CD8-positive, alpha-beta memory T cell (primary cell): ENCODE measurements around the gene PSAPL1. TPM values are rescaled to one million over a fixed set of nuclear protein-coding genes. Genes with fewer than 3 reads are reported as not detected.

ENCODE experiments used
- CTCF ChIA-PET: fragments of 350-600 bp; sonication (Branson Sonifier 250); formaldehyde crosslinking; loops from one replicate; lab custom pipeline; 2021; ENCODE audit warnings: antibody characterized with exemption; lab: Charles Lee
- POLR2A ChIA-PET: fragments of 350-600 bp; sonication (Branson Sonifier 250); formaldehyde crosslinking; loops from one replicate; lab custom pipeline; 2021; ENCODE audit warnings: antibody characterized with exemption; lab: Charles Lee
- DNase-seq, 5 donors: peaks; one replicate each; pipeline versions ENCODE4 v3.0.0 to v3.0.0-alpha.2; 2020 to 2022; ENCODE audit warnings: mixed read lengths in 1 of 5
- H3K27ac ChIP-seq: one replicate; pipeline ENCODE4 v1.7.0; 2013; ENCODE audit warnings: low read depth, mild to moderate bottlenecking, low read length, moderate library complexity
- H3K27me3 ChIP-seq: 2 replicates; pipeline ENCODE4 v1.7.0; 2013; ENCODE audit warnings: low read length, mild to moderate bottlenecking; ENCODE audit not compliant: insufficient read depth, poor library complexity, severe bottlenecking
- H3K36me3 ChIP-seq: 2 replicates; pipeline ENCODE4 v1.7.0; 2013; ENCODE audit warnings: mild to moderate bottlenecking, low read length, moderate library complexity; ENCODE audit not compliant: insufficient read depth
- H3K4me1 ChIP-seq: 2 replicates; pipeline ENCODE4 v1.7.0; 2013; ENCODE audit warnings: mild to moderate bottlenecking, low read length, moderate library complexity; ENCODE audit not compliant: insufficient read depth
- H3K4me3 ChIP-seq: 2 replicates; pipeline ENCODE4 v1.7.0; 2013; ENCODE audit warnings: mild to moderate bottlenecking, low read length
- H3K9me3 ChIP-seq: 2 replicates; pipeline ENCODE4 v1.7.0; 2013; ENCODE audit warnings: mild to moderate bottlenecking, low read length
- H3K27ac Mint-ChIP-seq, 8 donors: one replicate each; pipeline ENCODE4 v1.8.0; 2020 to 2021; ENCODE audit warnings: mixed read lengths in 8 of 8, mild to moderate bottlenecking in 6 of 8, inconsistent platforms in 3 of 8, moderate library complexity in 3 of 8
- H3K27me3 Mint-ChIP-seq, 2 donors: one replicate each; pipeline ENCODE4 v1.8.0; 2020 to 2021; ENCODE audit warnings: mixed read lengths in 2 of 2, mild to moderate bottlenecking in 1 of 2, moderate library complexity in 1 of 2
- H3K36me3 Mint-ChIP-seq, 3 donors: one replicate each; pipeline ENCODE4 v1.8.0; 2020 to 2021; ENCODE audit warnings: mixed read lengths in 3 of 3, inconsistent platforms in 1 of 3, mild to moderate bottlenecking in 1 of 3
- H3K4me1 Mint-ChIP-seq, 3 donors: one replicate each; pipeline ENCODE4 v1.8.0; 2020 to 2021; ENCODE audit warnings: mixed read lengths in 3 of 3, inconsistent platforms in 1 of 3, mild to moderate bottlenecking in 1 of 3
- H3K4me3 Mint-ChIP-seq, 7 donors: one replicate each; pipeline ENCODE4 v1.8.0; 2020 to 2021; ENCODE audit warnings: mixed read lengths in 7 of 7, mild to moderate bottlenecking in 6 of 7, moderate library complexity in 4 of 7, inconsistent platforms in 2 of 7
- H3K9me3 Mint-ChIP-seq, 5 donors: one replicate each; pipeline ENCODE4 v1.8.0; 2020 to 2022; ENCODE audit warnings: mixed read lengths in 5 of 5, mild to moderate bottlenecking in 3 of 5, moderate library complexity in 2 of 5, inconsistent platforms in 1 of 5
- polyA plus RNA-seq: library from polyadenylated mRNA; unstranded; fragments of 300-500 nt; fragmentation: Illumina TruSeq; gene quantifications from one replicate; pipeline ENCODE4 v1.2.3, GENCODE V29; 2021
- total RNA-seq, 2 experiments: library from RNA; stranded (reverse); gene quantifications; one replicate each; pipeline ENCODE4 v1.2.3, GENCODE V29; 2021

The PSAPL1 gene
- total and polyA plus RNA-seq, 3 experiments from 2014 or later = not detected

GRCh38 chr4:7464259-7464655, 29.5 kb upstream of the PSAPL1 start:
- DNase-seq = no peak
- POLR2A ChIA-PET = no interaction called here
- H3K36me3 ChIP-seq = no peaks in the 10 kb centered on the region
- no peaks in the 10 kb centered on the region for H3K4me1 Mint-ChIP-seq
- no peak overlapping the region for H3K27ac ChIP-seq
- H3K27ac Mint-ChIP-seq = no peak overlapping the region
- no peak overlapping the region for H3K4me3 ChIP-seq
- peak overlapping the region in 1 of 7 donors; percentile 42 for H3K4me3 Mint-ChIP-seq
- no peaks in the 10 kb centered on the region for H3K36me3 Mint-ChIP-seq
- no peaks in the 10 kb centered on the region for H3K27me3 ChIP-seq
- peaks cover 0 to 2% (median 0%) of the 10 kb centered on the region in 5 donors for H3K9me3 Mint-ChIP-seq
- H3K4me1 ChIP-seq = no peaks in the 10 kb centered on the region
- H3K27me3 Mint-ChIP-seq = peaks cover 6 to 9% of the 10 kb centered on the region in 2 donors
- no peaks in the 10 kb centered on the region for H3K9me3 ChIP-seq
- CTCF ChIA-PET = no interaction called here

- no peak for DNase-seq
- H3K36me3 ChIP-seq = no peaks in the 10 kb centered on the region
- H3K4me3 ChIP-seq = no peak overlapping the region
- POLR2A ChIA-PET = no interaction called here
- CTCF ChIA-PET = no interaction called here
- no peaks in the 10 kb centered on the region for H3K4me1 ChIP-seq
- Mint-ChIP-seq H3K9me3 (peaks cover 0 to 2% (median 0%) of the 10 kb centered on the region in 5 donors), H3K4me3 (no peak overlapping the region), H3K4me1 (no peaks in the 10 kb centered on the region), H3K27me3 (peaks cover 6 to 9% of the 10 kb centered on the region in 2 donors), H3K36me3 (no peaks in the 10 kb centered on the region), H3K27ac (no peak overlapping the region)
- no peak overlapping the region for H3K27ac ChIP-seq
- H3K27me3 ChIP-seq = no peaks in the 10 kb centered on the region
- H3K9me3 ChIP-seq = no peaks in the 10 kb centered on the region
Measured at GRCh38 chr4:7463566-7464258, 29.0 kb upstream of the PSAPL1 start.

GRCh38 chr4:7462509-7462971, 27.8 kb upstream of the PSAPL1 start:
- H3K27me3 ChIP-seq = no peaks in the 10 kb centered on the region
- H3K4me3 ChIP-seq = no peak overlapping the region
- H3K27ac Mint-ChIP-seq = peak overlapping the region in 1 of 8 donors; percentile 83
- no peaks in the 10 kb centered on the region for H3K4me1 Mint-ChIP-seq
- ChIA-PET CTCF (no interaction called here), POLR2A (no interaction called here)
- no peaks in the 10 kb centered on the region for H3K9me3 ChIP-seq
- peaks cover 9 to 11% of the 10 kb centered on the region in 2 donors for H3K27me3 Mint-ChIP-seq
- no peaks in the 10 kb centered on the region for H3K4me1 ChIP-seq
- no peak for DNase-seq
- H3K36me3 Mint-ChIP-seq = no peaks in the 10 kb centered on the region
- H3K9me3 Mint-ChIP-seq = peaks cover 0 to 2% (median 0%) of the 10 kb centered on the region in 5 donors
- no peak overlapping the region for H3K4me3 Mint-ChIP-seq
- H3K27ac ChIP-seq = no peak overlapping the region
- H3K36me3 ChIP-seq = no peaks in the 10 kb centered on the region

- Mint-ChIP-seq H3K27ac (no peak overlapping the region), H3K27me3 (peaks cover 5 to 11% of the 10 kb centered on the region in 2 donors), H3K36me3 (no peaks in the 10 kb centered on the region), H3K4me3 (no peak overlapping the region), H3K4me1 (no peaks in the 10 kb centered on the region), H3K9me3 (peaks cover 0 to 2% (median 0%) of the 10 kb centered on the region in 5 donors)
- Histone ChIP-seq H3K4me3 (no peak overlapping the region), H3K4me1 (no peaks in the 10 kb centered on the region), H3K27me3 (no peaks in the 10 kb centered on the region), H3K9me3 (no peaks in the 10 kb centered on the region), H3K27ac (no peak overlapping the region), H3K36me3 (no peaks in the 10 kb centered on the region)
- ChIA-PET CTCF (no interaction called here), POLR2A (no interaction called here)
- DNase-seq = no peak
Measured at GRCh38 chr4:7461230-7461629, 26.5 kb upstream of the PSAPL1 start.

GRCh38 chr4:7460566-7460965, 25.8 kb upstream of the PSAPL1 start:
- Histone ChIP-seq H3K4me3 (no peak overlapping the region), H3K4me1 (no peaks in the 10 kb centered on the region), H3K9me3 (no peaks in the 10 kb centered on the region), H3K27ac (no peak overlapping the region), H3K27me3 (no peaks in the 10 kb centered on the region), H3K36me3 (no peaks in the 10 kb centered on the region)
- Mint-ChIP-seq H3K9me3 (peaks cover 0 to under 1% (median 0%) of the 10 kb centered on the region in 5 donors), H3K36me3 (no peaks in the 10 kb centered on the region), H3K27me3 (peaks cover 5 to 11% of the 10 kb centered on the region in 2 donors), H3K4me1 (no peaks in the 10 kb centered on the region), H3K4me3 (no peak overlapping the region), H3K27ac (no peak overlapping the region)
- ChIA-PET POLR2A (no interaction called here), CTCF (no interaction called here)
- no peak for DNase-seq

- Histone ChIP-seq H3K4me3 (no peak overlapping the region), H3K27ac (no peak overlapping the region), H3K36me3 (no peaks in the 10 kb centered on the region), H3K9me3 (no peaks in the 10 kb centered on the region), H3K27me3 (no peaks in the 10 kb centered on the region), H3K4me1 (no peaks in the 10 kb centered on the region)
- Mint-ChIP-seq H3K36me3 (no peaks in the 10 kb centered on the region), H3K27ac (no peak overlapping the region), H3K4me3 (no peak overlapping the region), H3K27me3 (peaks cover 5 to 11% of the 10 kb centered on the region in 2 donors), H3K9me3 (no peaks in the 10 kb centered on the region), H3K4me1 (no peaks in the 10 kb centered on the region)
- ChIA-PET POLR2A (no interaction called here), CTCF (no interaction called here)
- no peak for DNase-seq
Measured at GRCh38 chr4:7459471-7459870, 24.7 kb upstream of the PSAPL1 start.

- Mint-ChIP-seq H3K27ac (no peak overlapping the region), H3K27me3 (peaks cover 5 to 11% of the 10 kb centered on the region in 2 donors), H3K9me3 (no peaks in the 10 kb centered on the region), H3K4me1 (no peaks in the 10 kb centered on the region), H3K4me3 (no peak overlapping the region), H3K36me3 (no peaks in the 10 kb centered on the region)
- no peaks in the 10 kb centered on the region for H3K4me1 ChIP-seq
- H3K36me3 ChIP-seq = no peaks in the 10 kb centered on the region
- no peak overlapping the region for H3K4me3 ChIP-seq
- no peak for DNase-seq
- ChIA-PET CTCF (no interaction called here), POLR2A (no interaction called here)
- no peaks in the 10 kb centered on the region for H3K27me3 ChIP-seq
- no peaks in the 10 kb centered on the region for H3K9me3 ChIP-seq
- no peak overlapping the region for H3K27ac ChIP-seq
Measured at GRCh38 chr4:7458477-7458876, 23.7 kb upstream of the PSAPL1 start.

GRCh38 chr4:7458066-7458425, 23.3 kb upstream of the PSAPL1 start:
- no peak overlapping the region for H3K4me3 ChIP-seq
- POLR2A ChIA-PET = no interaction called here
- no peaks in the 10 kb centered on the region for H3K9me3 Mint-ChIP-seq
- H3K36me3 Mint-ChIP-seq = no peaks in the 10 kb centered on the region
- H3K36me3 ChIP-seq = no peaks in the 10 kb centered on the region
- no peaks in the 10 kb centered on the region for H3K4me1 Mint-ChIP-seq
- CTCF ChIA-PET = no interaction called here
- H3K27me3 Mint-ChIP-seq = peaks cover 5 to 11% of the 10 kb centered on the region in 2 donors
- no peak for DNase-seq
- no peak overlapping the region for H3K4me3 Mint-ChIP-seq
- no peaks in the 10 kb centered on the region for H3K9me3 ChIP-seq
- no peaks in the 10 kb centered on the region for H3K4me1 ChIP-seq
- H3K27ac Mint-ChIP-seq = no peak overlapping the region
- no peaks in the 10 kb centered on the region for H3K27me3 ChIP-seq
- H3K27ac ChIP-seq = no peak overlapping the region
